Activated CD8-positive, alpha-beta memory T cell treated with anti-CD3 and anti-CD28 coated beads, Interleukin-2, amount 10 ng/mL, durations not matched to agents 7 days and 5 days (primary cell): ENCODE measurements around the gene RAB3B. TPM values are rescaled to one million over a fixed set of nuclear protein-coding genes. Genes with fewer than 3 reads are reported as not detected.
A peak's percentile ranks its signal among the peaks of the same experiment; 100 is the strongest.
"Not testable (repeated sequence)": the region's sequence is repeated elsewhere in the genome, so short reads cannot be mapped to it uniquely, and the experiment has no call there.

Experiments used
- ATAC-seq: fragments of 150-1000 bp; cut with Tn5 transposase; one replicate; pipeline ENCODE4 v1.10.0; 2021; ENCODE audit warnings: moderate library complexity
- CTCF ChIA-PET: fragments of 350-600 bp; sonication (Branson Sonifier 250); formaldehyde crosslinking; loops from one replicate; lab custom pipeline; 2021; ENCODE audit warnings: antibody characterized with exemption; lab: Charles Lee
- DNase-seq: peaks from one replicate; pipeline ENCODE4 v3.0.0-alpha.2; 2020
- H3K27ac Mint-ChIP-seq: one replicate; pipeline ENCODE4 v1.8.0; 2021; ENCODE audit warnings: mild to moderate bottlenecking, mixed read lengths
- H3K27me3 Mint-ChIP-seq: one replicate; pipeline ENCODE4 v1.8.0; 2021; ENCODE audit warnings: mixed read lengths
- H3K36me3 Mint-ChIP-seq: one replicate; pipeline ENCODE4 v1.8.0; 2021; ENCODE audit warnings: mild to moderate bottlenecking, mixed read lengths
- H3K4me1 Mint-ChIP-seq: one replicate; pipeline ENCODE4 v1.8.0; 2021; ENCODE audit warnings: mixed read lengths
- H3K4me3 Mint-ChIP-seq: one replicate; pipeline ENCODE4 v1.8.0; 2021; ENCODE audit warnings: mild to moderate bottlenecking, moderate library complexity, mixed read lengths
- H3K9me3 Mint-ChIP-seq: one replicate; pipeline ENCODE4 v1.8.0; 2022; ENCODE audit warnings: low read depth, mixed read lengths
- total RNA-seq, 2 experiments: library from RNA; stranded (reverse); gene quantifications; one replicate each; pipeline ENCODE4 v1.2.3, GENCODE V29; 2021

The RAB3B gene
- total RNA-seq, 2 experiments from 2014 or later, result 0.05 TPM; not detected in 1

DNA sequence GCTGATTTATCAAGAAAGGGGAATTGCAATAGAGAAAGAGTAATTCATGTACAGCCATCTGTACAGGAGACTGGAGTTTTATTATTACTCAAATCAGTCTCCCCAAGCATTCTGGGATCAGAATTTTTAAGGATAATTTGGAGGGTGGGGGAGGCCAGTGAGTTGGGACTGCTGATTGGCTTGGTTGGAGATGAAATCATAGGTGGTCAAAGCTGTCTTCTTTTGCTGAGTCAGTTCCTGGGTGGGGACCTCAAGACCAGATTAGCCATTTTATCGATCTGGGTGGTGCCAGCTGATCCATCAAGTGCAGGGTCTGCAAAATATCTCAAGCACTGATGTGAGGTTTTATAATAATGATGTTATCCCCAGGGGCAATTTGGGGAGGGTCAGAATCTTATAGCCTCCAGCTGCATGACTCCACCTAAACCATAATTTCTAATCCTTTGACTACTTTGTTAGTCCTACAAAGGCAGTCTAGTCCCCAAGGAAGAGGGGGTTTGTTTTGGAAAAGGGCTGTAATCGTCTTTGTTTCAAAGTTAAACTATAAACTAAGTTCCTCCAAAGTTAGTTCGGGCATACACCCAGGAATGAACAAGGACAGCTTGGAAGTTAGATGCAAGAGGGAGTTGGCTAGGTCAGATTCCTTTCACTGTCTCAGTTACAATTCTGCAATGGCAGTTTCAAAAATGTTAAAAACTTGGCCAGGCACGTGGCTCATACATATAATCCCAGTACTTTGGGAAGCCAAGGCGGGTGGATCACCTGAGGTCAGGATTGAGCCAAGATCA, 16.9 kb upstream of the RAB3B start:
- CTCF ChIA-PET, result interaction anchor here (0.7 kb wide), 1 partner anchor 110 kb away, joined by 3 read pairs; no protein-coding TSS in a partner anchor
- H3K36me3 Mint-ChIP-seq, result no peaks in the 10 kb centered on the region

DNA sequence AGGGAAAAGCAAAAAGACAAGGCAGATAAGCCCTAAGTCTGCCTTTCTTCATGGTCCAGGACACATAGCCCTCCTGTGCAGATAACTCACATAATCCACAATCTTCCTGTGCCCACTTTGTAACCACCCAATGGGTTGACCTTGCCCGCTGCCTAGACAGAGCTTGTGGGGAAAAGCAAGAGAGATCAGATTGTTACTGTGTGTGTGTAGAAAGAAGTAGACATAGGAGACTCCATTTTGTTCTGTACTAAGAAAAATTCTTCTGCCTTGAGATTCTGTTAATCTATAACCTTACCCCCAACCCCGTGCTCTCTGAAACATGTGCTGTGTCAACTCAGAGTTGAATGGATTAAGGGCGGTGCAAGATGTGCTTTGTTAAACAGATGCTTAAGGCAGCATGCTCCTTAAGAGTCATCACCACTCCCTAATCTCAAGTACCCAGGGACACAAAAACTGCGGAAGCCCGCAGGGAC, 15.6 kb upstream of the RAB3B start:
- H3K4me3 Mint-ChIP-seq, H3K27ac Mint-ChIP-seq, H3K9me3 Mint-ChIP-seq, DNase-seq, ATAC-seq, H3K36me3 Mint-ChIP-seq, CTCF ChIA-PET, H3K4me1 Mint-ChIP-seq: not testable (repeated sequence)
- H3K27me3 Mint-ChIP-seq, result peaks cover 26% of the 10 kb centered on the region

More for the DNA sequence above, 16.9 kb upstream of the RAB3B start:
- DNase-seq (no peak), ATAC-seq (no peak)
- no peak overlapping the region for H3K27ac Mint-ChIP-seq
- H3K27me3 Mint-ChIP-seq, result peaks cover 26% of the 10 kb centered on the region
- no peaks in the 10 kb centered on the region for H3K9me3 Mint-ChIP-seq
- H3K4me1 Mint-ChIP-seq, result no peaks in the 10 kb centered on the region
- no peak overlapping the region for H3K4me3 Mint-ChIP-seq

DNA sequence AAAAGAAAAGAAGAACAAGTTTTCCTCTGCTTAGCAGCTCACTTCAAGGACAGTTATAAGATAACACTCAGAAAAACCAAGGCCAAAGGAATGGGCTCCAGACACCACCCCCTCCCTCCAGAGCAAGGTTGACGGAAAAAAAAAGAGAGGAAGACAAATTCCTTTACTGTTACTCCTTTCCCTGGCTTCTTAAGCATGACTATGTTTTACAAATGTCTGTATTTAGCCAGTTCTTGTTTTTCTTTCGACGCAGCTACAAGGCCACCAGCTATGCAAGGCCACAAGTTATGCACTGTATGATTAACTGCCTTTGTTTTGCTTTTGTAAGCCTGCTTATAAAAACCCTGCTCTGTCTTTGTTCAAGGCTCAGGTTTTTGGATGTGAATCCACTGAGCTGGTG, 15.0 kb upstream of the RAB3B start:
- not testable (repeated sequence) for ATAC-seq, H3K4me1 Mint-ChIP-seq, H3K4me3 Mint-ChIP-seq, H3K36me3 Mint-ChIP-seq, H3K27ac Mint-ChIP-seq, DNase-seq, H3K9me3 Mint-ChIP-seq
- CTCF ChIA-PET, result interaction anchor here (0.9 kb wide), 1 partner anchor 109 kb away, joined by 5 read pairs; no protein-coding TSS in a partner anchor
- peaks cover 26% of the 10 kb centered on the region for H3K27me3 Mint-ChIP-seq

DNA sequence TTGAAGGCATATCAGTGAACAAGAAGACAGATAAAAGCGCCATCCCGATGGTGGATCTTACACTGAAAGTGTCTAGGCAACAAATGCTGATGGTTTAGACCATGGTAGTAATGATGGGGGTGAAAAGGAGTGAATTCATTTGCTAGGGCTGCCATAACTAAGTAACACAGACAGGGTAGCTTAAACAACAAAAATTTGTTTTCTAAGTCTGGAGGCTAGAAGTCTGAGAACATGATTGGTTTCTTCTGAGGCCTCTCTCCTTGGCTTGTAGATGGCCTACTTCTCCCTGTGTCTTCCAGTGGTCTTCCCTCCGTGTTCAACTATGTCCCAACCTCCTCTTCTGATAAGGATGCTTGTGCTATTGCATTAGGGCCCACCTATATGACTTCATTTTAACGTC, 13.4 kb upstream of the RAB3B start:
- peaks cover 26% of the 10 kb centered on the region for H3K27me3 Mint-ChIP-seq
- CTCF ChIA-PET, result interaction anchor here (1.1 kb wide), 1 partner anchor 107 kb away, joined by 7 read pairs; no protein-coding TSS in a partner anchor
- ATAC-seq (no peak), DNase-seq (no peak)
- H3K27ac Mint-ChIP-seq, result no peak overlapping the region
- H3K4me1 Mint-ChIP-seq, result no peaks in the 10 kb centered on the region
- no peaks in the 10 kb centered on the region for H3K36me3 Mint-ChIP-seq
- no peak overlapping the region for H3K4me3 Mint-ChIP-seq
- H3K9me3 Mint-ChIP-seq, result no peaks in the 10 kb centered on the region

DNA sequence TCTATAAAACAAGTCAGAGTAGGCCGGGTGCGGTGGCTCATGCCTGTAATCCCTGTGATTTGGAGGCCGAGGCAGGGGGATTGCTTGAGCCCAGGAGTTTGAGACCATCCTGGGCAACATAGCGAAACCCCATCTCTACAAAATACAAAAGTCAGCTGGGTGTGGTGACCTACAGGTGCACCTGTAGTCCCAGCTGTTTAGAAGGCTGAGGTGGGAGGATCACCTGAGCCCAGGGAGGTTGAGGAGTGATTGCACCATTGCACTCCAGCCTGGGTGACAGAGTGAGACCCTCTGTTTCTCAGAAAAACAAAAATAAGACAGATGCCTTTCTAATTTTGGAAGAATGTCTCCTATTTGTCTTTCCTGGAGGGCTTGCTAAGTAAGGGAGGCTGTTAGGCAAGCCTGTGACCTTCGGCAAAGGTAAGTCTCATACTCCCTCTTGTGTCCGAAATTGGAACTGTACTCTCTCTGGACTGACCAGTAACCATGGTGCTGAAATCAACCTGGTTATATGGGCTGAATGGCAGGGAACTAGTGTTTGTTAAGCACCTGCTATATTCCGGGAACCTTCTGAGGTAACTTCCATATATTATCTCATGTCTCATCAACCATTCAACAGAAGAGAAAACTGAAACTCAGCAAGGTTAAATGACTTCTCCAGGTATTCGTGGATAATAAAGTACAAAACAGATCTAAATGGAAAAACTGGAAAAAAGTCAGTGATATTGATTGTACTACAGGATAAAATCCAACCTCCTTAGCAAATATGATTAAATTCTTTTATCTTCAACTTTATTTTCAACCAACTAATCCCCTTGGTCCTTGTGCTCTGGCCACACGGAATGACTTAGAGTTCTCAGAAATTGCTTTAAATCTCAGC, 11.8 kb upstream of the RAB3B start:
- H3K27ac Mint-ChIP-seq, result no peak overlapping the region
- DNase-seq, result peak; percentile 60
- CTCF ChIA-PET, result interaction anchor here (0.8 to 1.3 kb wide), 2 partner anchors 104 to 106 kb away, joined by 4 read pairs; no protein-coding TSS in a partner anchor
- H3K36me3 Mint-ChIP-seq, result no peaks in the 10 kb centered on the region
- H3K4me3 Mint-ChIP-seq, result no peak overlapping the region
- peaks cover 21% of the 10 kb centered on the region for H3K27me3 Mint-ChIP-seq
- H3K9me3 Mint-ChIP-seq, result no peaks in the 10 kb centered on the region
- ATAC-seq, result peak; percentile 92
- no peaks in the 10 kb centered on the region for H3K4me1 Mint-ChIP-seq

DNA sequence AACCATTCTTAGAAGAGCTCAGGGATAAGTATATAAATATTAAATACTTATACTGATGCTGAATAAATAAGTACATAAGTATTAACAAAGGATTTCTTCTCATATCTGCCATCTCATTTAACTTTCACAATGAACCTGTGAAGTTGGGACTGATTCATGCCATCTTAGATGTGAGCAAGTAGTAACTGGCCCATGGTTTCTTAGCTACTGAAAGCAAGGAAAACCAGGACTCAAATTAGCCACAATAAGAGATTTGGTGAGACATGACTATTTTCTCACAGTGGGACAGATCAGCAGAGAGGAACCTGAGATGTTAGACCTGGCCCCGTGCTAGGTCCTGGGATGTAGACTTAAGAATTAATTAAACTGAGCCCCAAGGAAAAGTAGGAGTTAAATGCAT, 8.2 kb upstream of the RAB3B start:
- Mint-ChIP-seq H3K4me3 (no peak overlapping the region), H3K4me1 (no peaks in the 10 kb centered on the region), H3K36me3 (no peaks in the 10 kb centered on the region), H3K9me3 (no peaks in the 10 kb centered on the region), H3K27ac (no peak overlapping the region), H3K27me3 (peaks cover 7% of the 10 kb centered on the region)
- no peak for ATAC-seq
- DNase-seq, result no peak
- CTCF ChIA-PET, result interaction anchor here (2.3 kb wide), 1 partner anchor 102 kb away, joined by 8 read pairs; no protein-coding TSS in a partner anchor

DNA sequence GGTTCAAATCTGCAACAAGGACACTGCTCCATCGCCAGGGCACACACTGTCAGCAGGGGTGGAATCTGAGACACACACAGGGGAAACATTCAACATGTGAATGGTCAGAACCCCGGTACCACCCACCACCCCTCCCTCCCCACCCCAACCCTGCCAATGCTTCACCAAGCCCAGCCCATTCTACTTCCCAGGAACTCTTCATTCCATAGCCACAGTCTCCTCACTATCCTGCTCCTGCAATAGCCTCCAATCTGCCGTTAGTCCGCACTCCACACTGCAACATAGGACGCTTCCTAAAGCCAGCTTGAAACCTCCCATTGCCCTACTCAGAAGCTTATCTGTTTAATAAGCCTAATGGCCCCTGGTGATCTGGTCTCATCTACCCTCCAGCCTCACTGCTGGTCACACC, 7.5 kb upstream of the RAB3B start:
- H3K27me3 Mint-ChIP-seq, result peaks cover 10% of the 10 kb centered on the region
- ATAC-seq (no peak), DNase-seq (no peak)
- no peaks in the 10 kb centered on the region for H3K4me1 Mint-ChIP-seq
- H3K9me3 Mint-ChIP-seq, result no peaks in the 10 kb centered on the region
- CTCF ChIA-PET, result interaction anchor here (2.3 kb wide), 1 partner anchor 101 kb away, joined by 8 read pairs; no protein-coding TSS in a partner anchor
- no peak overlapping the region for H3K4me3 Mint-ChIP-seq
- H3K27ac Mint-ChIP-seq, result no peak overlapping the region
- no peaks in the 10 kb centered on the region for H3K36me3 Mint-ChIP-seq

DNA sequence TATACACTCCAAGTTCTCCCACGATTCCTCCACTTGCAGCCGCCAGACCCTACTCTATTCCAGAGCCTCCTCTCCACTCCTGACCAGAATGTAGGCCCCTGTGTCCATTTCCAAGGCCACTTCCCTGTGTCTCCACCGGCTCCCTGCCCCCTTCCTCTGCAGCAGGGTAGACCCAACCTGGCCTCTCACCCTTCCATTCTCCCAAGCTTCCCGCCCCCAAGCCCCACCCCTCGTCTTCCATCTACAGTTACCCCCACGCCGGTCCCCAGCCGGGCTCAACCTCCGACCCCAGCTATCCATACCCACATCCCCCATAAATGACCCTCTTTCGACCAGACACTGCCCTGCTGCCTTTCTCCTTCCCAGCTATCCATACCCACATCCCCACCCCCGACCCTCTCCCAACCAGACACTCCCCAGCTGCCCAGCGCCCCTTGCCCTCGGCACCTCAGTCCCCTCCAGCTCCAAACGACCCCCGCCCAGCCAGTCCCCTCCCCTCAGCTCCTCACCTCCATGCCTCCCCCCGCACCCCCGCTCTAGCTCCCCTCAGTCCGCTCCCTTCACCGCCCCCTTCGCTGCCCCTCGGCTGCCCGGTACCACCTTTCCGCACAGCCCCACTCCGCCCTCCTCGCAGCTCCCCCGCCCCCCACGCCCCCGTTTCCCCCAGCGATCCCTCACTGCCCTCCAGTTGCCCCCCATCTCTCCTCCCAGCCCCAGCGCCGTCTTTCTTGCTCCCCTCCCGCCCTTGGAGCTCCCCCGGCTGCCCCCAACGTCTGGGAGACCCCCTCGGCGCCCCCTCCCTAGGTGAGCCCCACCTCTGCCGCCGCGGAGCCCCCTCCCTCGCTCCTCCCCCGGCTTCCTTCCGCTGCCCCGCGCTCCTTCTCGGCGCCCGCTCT, 670 bp downstream of the RAB3B start:
- CTCF ChIA-PET, result no interaction called here
- no peak overlapping the region for H3K27ac Mint-ChIP-seq
- ATAC-seq (no peak), DNase-seq (no peak)
- H3K4me3 Mint-ChIP-seq, result no peak overlapping the region
- H3K4me1 Mint-ChIP-seq, result peaks cover 7% of the 10 kb centered on the region
- no peaks in the 10 kb centered on the region for H3K9me3 Mint-ChIP-seq
- H3K27me3 Mint-ChIP-seq, result peaks cover 47% of the 10 kb centered on the region
- H3K36me3 Mint-ChIP-seq, result no peaks in the 10 kb centered on the region

DNA sequence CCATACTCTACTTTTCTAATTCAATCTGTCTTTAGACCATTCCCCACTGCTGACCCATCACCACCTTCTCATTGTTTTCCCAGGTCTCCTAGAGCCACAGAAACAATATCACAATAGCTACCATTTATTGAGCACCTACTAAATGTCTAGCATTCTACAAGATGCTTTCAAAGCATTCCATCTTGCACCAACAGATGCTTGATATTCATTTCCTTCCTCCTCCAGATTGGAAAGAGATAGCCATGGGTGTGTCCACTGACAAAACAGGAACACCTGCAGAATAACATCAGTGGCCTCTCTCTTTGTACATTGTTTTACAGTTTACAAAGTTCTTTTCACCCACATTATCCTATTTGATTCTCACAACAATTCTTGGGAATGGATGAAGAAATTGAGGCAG, 2.2 kb downstream of the RAB3B start:
- peaks cover 7% of the 10 kb centered on the region for H3K4me1 Mint-ChIP-seq
- H3K27me3 Mint-ChIP-seq, result peaks cover 42% of the 10 kb centered on the region
- ATAC-seq, result no peak
- H3K36me3 Mint-ChIP-seq, result no peaks in the 10 kb centered on the region
- CTCF ChIA-PET, result no interaction called here
- H3K27ac Mint-ChIP-seq, result no peak overlapping the region
- no peaks in the 10 kb centered on the region for H3K9me3 Mint-ChIP-seq
- no peak for DNase-seq
- H3K4me3 Mint-ChIP-seq, result no peak overlapping the region

DNA sequence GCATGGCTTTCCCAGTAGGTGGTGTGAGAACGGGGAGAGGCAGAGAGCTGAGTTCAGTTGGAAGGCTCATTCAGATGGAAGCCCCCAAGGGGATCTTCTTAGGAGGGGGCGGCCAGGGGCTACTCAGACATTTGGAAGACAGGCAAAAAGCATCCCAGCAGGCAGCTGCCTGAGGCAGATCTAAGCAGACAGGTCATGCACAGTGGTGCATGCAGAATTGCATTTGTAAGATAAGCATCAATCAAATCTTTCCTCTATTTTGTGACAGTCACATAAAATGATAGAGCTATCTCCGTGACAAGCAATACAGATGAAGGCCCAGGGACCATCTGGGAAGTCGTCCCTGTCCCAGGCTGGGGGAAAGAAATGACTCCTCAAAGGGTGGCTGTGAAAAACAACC, 3.8 kb downstream of the RAB3B start:
- no peak overlapping the region for H3K4me3 Mint-ChIP-seq
- CTCF ChIA-PET, result no interaction called here
- no peak overlapping the region for H3K27ac Mint-ChIP-seq
- DNase-seq, result no peak
- no peak for ATAC-seq
- no peaks in the 10 kb centered on the region for H3K9me3 Mint-ChIP-seq
- peaks cover 7% of the 10 kb centered on the region for H3K4me1 Mint-ChIP-seq
- H3K27me3 Mint-ChIP-seq, result peaks cover 28% of the 10 kb centered on the region
- no peaks in the 10 kb centered on the region for H3K36me3 Mint-ChIP-seq

DNA sequence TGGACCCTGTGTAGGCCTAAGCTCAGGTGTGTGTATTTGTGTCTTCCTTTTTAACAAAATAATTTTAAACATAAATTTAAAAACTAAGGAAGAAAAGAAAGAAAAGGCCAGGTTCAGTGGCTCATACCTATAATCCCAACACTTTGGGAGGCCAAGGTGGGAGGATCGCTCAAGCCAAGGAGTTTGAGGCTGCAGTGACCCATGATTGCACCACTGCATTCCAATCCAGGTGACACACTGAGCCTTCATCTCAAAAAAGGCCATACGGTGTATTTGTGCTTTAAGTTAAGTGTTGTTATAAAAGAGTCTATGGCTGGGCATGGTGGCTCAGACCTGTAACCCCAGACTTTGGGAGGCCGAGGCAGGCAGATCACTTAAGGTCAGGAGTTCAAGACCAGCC, 8.3 kb downstream of the RAB3B start:
- no peak overlapping the region for H3K27ac Mint-ChIP-seq
- H3K9me3 Mint-ChIP-seq, result no peaks in the 10 kb centered on the region
- CTCF ChIA-PET, result no interaction called here
- H3K4me1 Mint-ChIP-seq, result no peaks in the 10 kb centered on the region
- H3K27me3 Mint-ChIP-seq, result peaks cover 5% of the 10 kb centered on the region
- no peaks in the 10 kb centered on the region for H3K36me3 Mint-ChIP-seq
- no peak for ATAC-seq
- no peak overlapping the region for H3K4me3 Mint-ChIP-seq
- no peak for DNase-seq

DNA sequence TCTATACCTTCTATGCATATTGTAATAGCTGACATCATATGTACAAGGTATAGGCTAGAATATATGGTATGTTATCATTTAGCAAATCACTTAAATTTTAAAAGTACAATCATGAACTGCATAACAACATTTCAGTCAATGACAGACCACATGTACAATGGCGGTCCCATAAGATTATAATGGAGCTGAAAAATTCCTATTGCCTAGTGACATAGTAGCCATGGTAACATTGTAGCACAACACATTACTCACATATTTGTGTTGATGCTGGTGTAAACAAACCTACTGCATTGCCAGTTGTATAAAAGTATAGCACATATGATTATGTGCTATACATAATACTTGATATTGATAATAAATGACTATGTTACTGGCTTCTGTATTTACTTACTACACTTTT, 8.9 kb downstream of the RAB3B start:
- CTCF ChIA-PET, result no interaction called here
- no peak for ATAC-seq
- no peak for DNase-seq

More for the DNA sequence above, 8.9 kb downstream of the RAB3B start:
- H3K9me3 Mint-ChIP-seq, result no peaks in the 10 kb centered on the region
- no peaks in the 10 kb centered on the region for H3K36me3 Mint-ChIP-seq
- H3K4me3 Mint-ChIP-seq, result no peak overlapping the region
- H3K4me1 Mint-ChIP-seq, result no peaks in the 10 kb centered on the region
- H3K27me3 Mint-ChIP-seq, result peaks cover 4% of the 10 kb centered on the region
- H3K27ac Mint-ChIP-seq, result no peak overlapping the region
